ENCODE results near the gene KLHL7.

The KLHL7 gene

DNA sequence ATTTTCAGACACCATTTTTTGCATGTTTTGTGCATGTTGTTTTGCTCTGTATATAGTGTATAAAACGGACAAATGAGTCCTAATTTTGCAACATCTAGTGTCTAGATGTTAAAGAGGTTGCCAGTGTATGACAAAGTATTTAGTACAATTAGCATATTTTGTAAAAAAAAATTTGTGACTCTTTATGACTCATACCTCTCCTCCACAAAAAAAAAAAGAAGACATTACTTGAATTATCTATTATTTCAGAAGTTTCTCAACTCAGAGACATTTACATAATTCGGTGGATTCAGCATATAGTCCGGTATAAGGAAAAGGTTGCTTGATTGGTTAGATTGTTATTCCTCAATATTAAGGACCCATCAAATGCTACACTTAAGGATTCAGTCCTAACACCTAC is 102.3 kb downstream of the KLHL7 start:
- Histone ChIP-seq H3K79me2 (ENCODE audit: insufficient read depth, low read length) (no peaks in the 10 kb centered on the region), H3K9me2 (replicated peaks; ENCODE audit: low read depth, low read length) (no peaks in the 10 kb centered on the region), H4K20me1 (ENCODE audit: insufficient read depth, low read length, poor library complexity, severe bottlenecking) (no peaks in the 10 kb centered on the region), H3F3A (ENCODE audit: low read depth) (no peaks in the 10 kb centered on the region), H3K9me3 (ENCODE audit: insufficient read depth, low read depth, low read length) (no peaks in the 10 kb centered on the region), H3K9ac (ENCODE audit: low read depth, low read length, poor library complexity, severe bottlenecking) (no peak overlapping the region), H3K36me3 (ENCODE audit: insufficient read depth, low read length) (peaks cover 4% of the 10 kb centered on the region; the same call in 1 of the 2 replicates), H3K4me1 (ENCODE audit: insufficient read depth, low read length, poor library complexity, severe bottlenecking) (no peaks in the 10 kb centered on the region), H3K4me3 (ENCODE audit: low read length, poor library complexity, severe bottlenecking) (no peak overlapping the region), H2AFZ (ENCODE audit: low read length) (no peak overlapping the region), H3K4me2 (ENCODE audit: low read depth, low read length, poor library complexity, severe bottlenecking) (no peak overlapping the region), H3K27me3 (ENCODE audit: insufficient read depth, low read length, poor library complexity, severe bottlenecking) (no peaks in the 10 kb centered on the region)
- no peak for TF ChIP-seq EZH2phosphoT487 (IDR thresholded peaks at IDR 0.05; ENCODE audit: borderline replicate concordance)
- TF ChIP-seq, protein P1, sequence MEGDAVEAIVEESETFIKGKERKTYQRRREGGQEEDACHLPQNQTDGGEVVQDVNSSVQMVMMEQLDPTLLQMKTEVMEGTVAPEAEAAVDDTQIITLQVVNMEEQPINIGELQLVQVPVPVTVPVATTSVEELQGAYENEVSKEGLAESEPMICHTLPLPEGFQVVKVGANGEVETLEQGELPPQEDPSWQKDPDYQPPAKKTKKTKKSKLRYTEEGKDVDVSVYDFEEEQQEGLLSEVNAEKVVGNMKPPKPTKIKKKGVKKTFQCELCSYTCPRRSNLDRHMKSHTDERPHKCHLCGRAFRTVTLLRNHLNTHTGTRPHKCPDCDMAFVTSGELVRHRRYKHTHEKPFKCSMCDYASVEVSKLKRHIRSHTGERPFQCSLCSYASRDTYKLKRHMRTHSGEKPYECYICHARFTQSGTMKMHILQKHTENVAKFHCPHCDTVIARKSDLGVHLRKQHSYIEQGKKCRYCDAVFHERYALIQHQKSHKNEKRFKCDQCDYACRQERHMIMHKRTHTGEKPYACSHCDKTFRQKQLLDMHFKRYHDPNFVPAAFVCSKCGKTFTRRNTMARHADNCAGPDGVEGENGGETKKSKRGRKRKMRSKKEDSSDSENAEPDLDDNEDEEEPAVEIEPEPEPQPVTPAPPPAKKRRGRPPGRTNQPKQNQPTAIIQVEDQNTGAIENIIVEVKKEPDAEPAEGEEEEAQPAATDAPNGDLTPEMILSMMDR (conservative IDR thresholded peaks at IDR 0.05; ENCODE audit: low read length): no peak

DNA sequence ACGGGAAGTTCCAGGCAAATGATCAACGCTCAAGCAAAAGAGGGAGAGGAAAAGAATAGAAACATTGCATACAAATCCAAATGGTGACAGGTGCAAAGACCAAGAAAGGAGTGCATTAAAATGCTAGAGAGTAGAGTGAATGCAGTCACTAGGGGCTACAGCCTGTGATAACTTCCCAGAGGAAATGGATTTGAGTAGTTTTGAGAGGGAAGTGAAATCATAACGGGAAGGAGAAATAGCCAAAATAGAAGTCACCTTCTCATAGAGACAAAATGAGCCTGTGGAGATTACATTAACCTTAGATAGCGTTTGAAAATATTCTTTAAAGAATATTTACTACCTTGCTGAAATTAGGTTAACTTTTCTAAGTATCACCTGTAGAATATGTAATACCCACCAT is 102.7 kb downstream of the KLHL7 start:
- H3K36me3 ChIP-seq (ENCODE audit: insufficient read depth, low read length): no peaks in the 10 kb centered on the region
- no peaks in the 10 kb centered on the region for H3K79me2 ChIP-seq (ENCODE audit: insufficient read depth, low read length)
- H3K4me3 ChIP-seq (ENCODE audit: low read length, poor library complexity, severe bottlenecking): no peak overlapping the region
- H3K9me3 ChIP-seq (ENCODE audit: insufficient read depth, low read depth, low read length): no peaks in the 10 kb centered on the region
- no peak overlapping the region for H3K4me2 ChIP-seq (ENCODE audit: low read depth, low read length, poor library complexity, severe bottlenecking)
- H3K27me3 ChIP-seq (ENCODE audit: insufficient read depth, low read length, poor library complexity, severe bottlenecking): no peaks in the 10 kb centered on the region
- H3K9me2 ChIP-seq (replicated peaks; ENCODE audit: low read depth, low read length): no peaks in the 10 kb centered on the region
- H3K9ac ChIP-seq (ENCODE audit: low read depth, low read length, poor library complexity, severe bottlenecking): no peak overlapping the region
- no peak overlapping the region for H2AFZ ChIP-seq (ENCODE audit: low read length)
- no peaks in the 10 kb centered on the region for H3K4me1 ChIP-seq (ENCODE audit: insufficient read depth, low read length, poor library complexity, severe bottlenecking)
- no peaks in the 10 kb centered on the region for H3F3A ChIP-seq (ENCODE audit: low read depth)
- no peaks in the 10 kb centered on the region for H4K20me1 ChIP-seq (ENCODE audit: insufficient read depth, low read length, poor library complexity, severe bottlenecking)
- TF ChIP-seq EZH2phosphoT487 (IDR thresholded peaks at IDR 0.05; ENCODE audit: borderline replicate concordance): no peak
- TF ChIP-seq, protein P1 (conservative IDR thresholded peaks at IDR 0.05; ENCODE audit: low read length): no peak

DNA sequence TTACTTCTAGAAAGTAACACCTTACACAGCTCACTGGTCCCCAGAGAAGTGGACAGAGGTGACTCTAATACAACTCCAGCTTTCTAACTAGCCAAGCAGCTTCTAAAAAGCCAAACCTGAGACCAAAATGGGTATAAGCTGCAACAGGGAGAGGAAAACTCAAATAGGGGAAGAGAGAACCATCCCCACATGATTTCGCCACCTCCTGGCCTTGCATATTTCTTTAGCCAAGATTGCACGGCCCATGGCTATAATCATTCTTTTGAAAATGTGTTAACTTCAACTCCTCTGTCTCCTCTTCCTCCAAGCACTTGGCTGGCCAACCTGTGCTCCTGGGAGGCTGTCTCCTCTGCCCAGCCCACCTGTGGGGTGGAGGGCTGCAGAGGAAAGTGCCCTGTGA is 104.9 kb downstream of the KLHL7 start:
- no peaks in the 10 kb centered on the region for H3K79me2 ChIP-seq (ENCODE audit: insufficient read depth, low read length)
- H3K27me3 ChIP-seq (ENCODE audit: insufficient read depth, low read length, poor library complexity, severe bottlenecking): no peaks in the 10 kb centered on the region
- H4K20me1 ChIP-seq (ENCODE audit: insufficient read depth, low read length, poor library complexity, severe bottlenecking): no peaks in the 10 kb centered on the region
- no peak overlapping the region for H3K4me2 ChIP-seq (ENCODE audit: low read depth, low read length, poor library complexity, severe bottlenecking)
- H2AFZ ChIP-seq (ENCODE audit: low read length): no peak overlapping the region
- no peaks in the 10 kb centered on the region for H3K36me3 ChIP-seq (ENCODE audit: insufficient read depth, low read length)
- H3K9me2 ChIP-seq (replicated peaks; ENCODE audit: low read depth, low read length): no peaks in the 10 kb centered on the region
- no peak overlapping the region for H3K9ac ChIP-seq (ENCODE audit: low read depth, low read length, poor library complexity, severe bottlenecking)
- H3K4me1 ChIP-seq (ENCODE audit: insufficient read depth, low read length, poor library complexity, severe bottlenecking): no peaks in the 10 kb centered on the region
- H3F3A ChIP-seq (ENCODE audit: low read depth): no peaks in the 10 kb centered on the region
- TF ChIP-seq, protein P1 (conservative IDR thresholded peaks at IDR 0.05; ENCODE audit: low read length): no peak
- no peak for TF ChIP-seq EZH2phosphoT487 (IDR thresholded peaks at IDR 0.05; ENCODE audit: borderline replicate concordance)
- no peak overlapping the region for H3K4me3 ChIP-seq (ENCODE audit: low read length, poor library complexity, severe bottlenecking)
- no peaks in the 10 kb centered on the region for H3K9me3 ChIP-seq (ENCODE audit: insufficient read depth, low read depth, low read length)

All from Loucy (cell line).